Measurements from ENCODE around the gene GATAD2A.

GATAD2A gene

DNA sequence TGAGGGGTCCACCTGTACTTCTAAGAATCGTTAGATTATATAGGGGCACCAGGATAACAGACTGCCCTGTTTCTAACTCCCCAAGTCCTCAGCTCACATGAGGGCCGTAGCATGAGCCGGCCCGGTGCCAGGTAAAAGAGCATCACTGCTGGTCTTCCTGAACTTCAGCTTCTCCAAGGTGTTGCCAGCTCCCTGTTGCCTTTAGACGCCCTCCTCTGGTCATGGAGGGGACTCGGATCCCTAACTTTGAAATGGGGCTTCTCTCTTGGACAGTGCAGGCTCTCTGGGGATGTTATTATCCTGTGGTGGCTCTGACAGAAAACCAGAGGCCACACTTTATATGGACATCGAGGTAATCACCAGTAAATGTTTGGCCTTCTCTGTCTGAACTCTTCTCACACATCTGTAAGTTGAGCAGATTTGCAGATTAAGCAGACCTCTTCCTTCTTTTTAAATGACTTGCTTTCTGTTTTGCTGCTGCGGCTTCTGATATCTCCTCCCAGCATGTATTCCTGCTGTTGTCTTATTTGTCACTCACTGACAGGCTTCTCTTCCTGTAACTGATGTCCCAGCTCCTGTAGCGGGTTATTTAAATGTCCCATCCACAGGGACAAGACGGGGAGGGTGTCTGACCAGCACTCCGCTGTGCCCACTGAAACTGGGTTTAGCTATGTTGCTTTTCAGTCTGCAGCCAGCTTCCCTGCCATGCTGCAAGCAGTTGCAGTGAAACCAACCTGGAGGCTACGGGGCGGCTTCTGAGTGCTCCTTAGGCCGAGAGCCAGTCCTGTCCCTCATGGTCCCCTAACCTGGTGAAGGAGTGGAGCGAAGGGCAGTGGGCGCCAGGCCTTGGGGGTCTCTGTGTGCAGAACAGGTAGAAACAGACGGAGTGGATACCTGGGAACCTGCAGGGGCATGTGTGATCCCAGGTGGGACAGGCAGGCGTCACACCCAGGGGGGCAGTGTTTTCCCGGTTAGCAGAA, 70.7 kb downstream of the GATAD2A start:
- no peak for TF ChIP-seq FOXP2 (optimal IDR thresholded peaks at IDR 0.05; ENCODE audit: borderline replicate concordance, extremely low read depth, extremely low read length, insufficient read depth)
- no peak for TF ChIP-seq SIN3A (IDR thresholded peaks at IDR 0.05; ENCODE audit: borderline replicate concordance, insufficient read depth, low read length)
- TF ChIP-seq, protein P1, sequence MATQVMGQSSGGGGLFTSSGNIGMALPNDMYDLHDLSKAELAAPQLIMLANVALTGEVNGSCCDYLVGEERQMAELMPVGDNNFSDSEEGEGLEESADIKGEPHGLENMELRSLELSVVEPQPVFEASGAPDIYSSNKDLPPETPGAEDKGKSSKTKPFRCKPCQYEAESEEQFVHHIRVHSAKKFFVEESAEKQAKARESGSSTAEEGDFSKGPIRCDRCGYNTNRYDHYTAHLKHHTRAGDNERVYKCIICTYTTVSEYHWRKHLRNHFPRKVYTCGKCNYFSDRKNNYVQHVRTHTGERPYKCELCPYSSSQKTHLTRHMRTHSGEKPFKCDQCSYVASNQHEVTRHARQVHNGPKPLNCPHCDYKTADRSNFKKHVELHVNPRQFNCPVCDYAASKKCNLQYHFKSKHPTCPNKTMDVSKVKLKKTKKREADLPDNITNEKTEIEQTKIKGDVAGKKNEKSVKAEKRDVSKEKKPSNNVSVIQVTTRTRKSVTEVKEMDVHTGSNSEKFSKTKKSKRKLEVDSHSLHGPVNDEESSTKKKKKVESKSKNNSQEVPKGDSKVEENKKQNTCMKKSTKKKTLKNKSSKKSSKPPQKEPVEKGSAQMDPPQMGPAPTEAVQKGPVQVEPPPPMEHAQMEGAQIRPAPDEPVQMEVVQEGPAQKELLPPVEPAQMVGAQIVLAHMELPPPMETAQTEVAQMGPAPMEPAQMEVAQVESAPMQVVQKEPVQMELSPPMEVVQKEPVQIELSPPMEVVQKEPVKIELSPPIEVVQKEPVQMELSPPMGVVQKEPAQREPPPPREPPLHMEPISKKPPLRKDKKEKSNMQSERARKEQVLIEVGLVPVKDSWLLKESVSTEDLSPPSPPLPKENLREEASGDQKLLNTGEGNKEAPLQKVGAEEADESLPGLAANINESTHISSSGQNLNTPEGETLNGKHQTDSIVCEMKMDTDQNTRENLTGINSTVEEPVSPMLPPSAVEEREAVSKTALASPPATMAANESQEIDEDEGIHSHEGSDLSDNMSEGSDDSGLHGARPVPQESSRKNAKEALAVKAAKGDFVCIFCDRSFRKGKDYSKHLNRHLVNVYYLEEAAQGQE (IDR thresholded peaks at IDR 0.05; ENCODE audit: insufficient read depth in 1 of 2, low read depth in 2 of 2, low read length in 2 of 2): no peak
- no peak for TF ChIP-seq TAF1 (IDR thresholded peaks at IDR 0.05; ENCODE audit: borderline replicate concordance, insufficient read depth, low read length)

DNA sequence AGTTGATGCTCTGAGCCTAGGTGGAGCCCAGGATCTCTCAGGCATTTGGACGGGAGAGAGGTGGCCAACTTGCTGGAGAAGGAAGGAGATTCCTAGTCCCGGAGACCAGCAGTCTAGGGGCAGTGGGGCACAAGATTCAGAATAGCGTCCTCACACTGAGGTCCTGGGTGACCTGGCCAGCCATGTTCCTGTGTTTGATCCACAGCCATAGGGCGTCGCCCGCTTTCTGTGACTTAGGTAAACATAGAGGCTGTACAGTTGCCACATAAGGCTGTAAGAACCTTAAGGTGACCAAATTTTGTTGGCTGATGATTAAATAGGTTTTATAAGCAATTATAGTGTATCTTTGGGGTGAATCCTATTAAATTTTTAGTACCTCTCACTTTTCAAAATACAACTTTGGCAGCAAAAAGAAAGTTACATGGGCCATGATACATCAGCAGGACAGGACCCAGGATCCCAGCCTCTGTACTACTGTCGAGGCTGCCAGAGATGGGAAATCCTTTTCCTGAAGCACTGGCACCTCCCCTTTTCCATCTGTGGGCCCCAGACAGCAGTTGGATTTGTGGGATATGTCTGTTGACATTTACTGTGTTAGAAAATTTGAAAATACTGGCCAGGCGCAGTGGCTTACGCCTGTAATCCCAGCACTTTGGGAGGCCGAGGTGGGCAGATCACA, 72.4 kb downstream of the GATAD2A start:
- TF ChIP-seq FOXP2 (optimal IDR thresholded peaks at IDR 0.05; ENCODE audit: borderline replicate concordance, extremely low read depth, extremely low read length, insufficient read depth) (no peak), TAF1 (IDR thresholded peaks at IDR 0.05; ENCODE audit: borderline replicate concordance, insufficient read depth, low read length) (no peak), POLR2AphosphoS5 (IDR thresholded peaks at IDR 0.05; ENCODE audit: low read depth, low read length) (no peak), SIN3A (IDR thresholded peaks at IDR 0.05; ENCODE audit: borderline replicate concordance, insufficient read depth, low read length) (no peak)
- TF ChIP-seq, protein P1 (IDR thresholded peaks at IDR 0.05; ENCODE audit: insufficient read depth in 1 of 2, low read depth in 2 of 2, low read length in 2 of 2): no peak

DNA sequence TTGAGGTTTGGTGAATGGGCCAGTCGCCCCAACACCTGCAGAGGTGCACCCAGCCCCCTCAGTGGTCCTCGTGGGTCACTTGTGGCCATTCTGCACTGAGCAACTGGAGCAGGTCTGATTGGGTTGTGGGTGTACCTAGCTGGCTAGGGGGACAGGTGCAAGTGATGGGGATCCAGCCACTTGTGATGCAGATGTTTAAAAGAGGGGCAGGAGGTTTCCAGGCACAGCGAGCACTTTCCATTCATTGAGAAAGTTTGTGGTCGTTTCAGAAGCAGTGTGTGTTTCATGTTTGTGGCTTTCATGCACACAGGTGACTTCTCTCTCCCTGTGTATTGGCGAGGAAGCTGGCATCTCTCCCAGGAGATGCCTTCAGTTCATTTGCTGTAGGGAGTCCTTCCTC, 75.2 kb downstream of the GATAD2A start:
- no peak for TF ChIP-seq SIN3A (IDR thresholded peaks at IDR 0.05; ENCODE audit: borderline replicate concordance, insufficient read depth, low read length)
- TF ChIP-seq, protein P1 (IDR thresholded peaks at IDR 0.05; ENCODE audit: insufficient read depth in 1 of 2, low read depth in 2 of 2, low read length in 2 of 2): no peak

DNA sequence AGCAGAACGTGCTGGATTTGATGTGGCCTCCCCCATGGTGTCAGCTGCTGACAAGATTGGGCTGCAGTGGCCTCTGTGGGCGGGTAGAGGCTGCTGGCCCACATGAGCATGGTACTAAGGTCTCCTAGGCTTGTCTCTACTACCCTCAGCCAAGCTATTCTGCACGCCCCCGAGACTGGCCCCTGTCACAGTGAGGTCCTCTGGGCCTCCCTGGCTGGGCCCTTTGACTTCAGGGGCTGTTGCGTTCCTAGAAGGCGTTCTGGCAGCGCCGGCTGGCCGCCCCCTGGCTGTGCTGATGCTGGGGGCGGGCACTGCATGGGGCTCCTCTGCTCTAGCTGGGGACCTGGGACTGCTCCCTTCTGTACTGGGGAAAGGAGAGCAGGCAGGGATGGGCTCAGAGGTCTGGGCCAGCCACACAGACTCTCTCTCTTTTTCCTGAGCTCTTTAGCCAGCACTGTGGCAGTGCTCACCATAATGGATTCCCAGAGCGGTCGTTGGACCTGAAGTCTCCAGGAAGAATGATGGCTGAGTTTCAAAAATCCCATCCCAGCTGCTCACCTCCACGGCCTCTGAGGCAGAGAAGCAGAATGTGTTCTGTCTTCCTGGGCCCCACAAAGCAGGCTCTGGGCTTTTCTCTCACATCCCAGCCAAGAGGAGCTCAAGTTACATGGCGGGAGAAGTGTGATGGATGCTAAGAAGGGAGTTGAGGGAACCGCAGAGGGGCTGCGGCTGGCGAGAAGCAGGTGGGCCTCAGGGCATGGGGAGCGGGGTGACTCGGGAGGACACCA, 77.5 kb downstream of the GATAD2A start:
- TF ChIP-seq TAF1 (IDR thresholded peaks at IDR 0.05; ENCODE audit: borderline replicate concordance, insufficient read depth, low read length) (no peak), FOXP2 (optimal IDR thresholded peaks at IDR 0.05; ENCODE audit: borderline replicate concordance, extremely low read depth, extremely low read length, insufficient read depth) (no peak), SIN3A (IDR thresholded peaks at IDR 0.05; ENCODE audit: borderline replicate concordance, insufficient read depth, low read length) (no peak), POLR2AphosphoS5 (IDR thresholded peaks at IDR 0.05; ENCODE audit: low read depth, low read length) (no peak)
- TF ChIP-seq, protein P1 (IDR thresholded peaks at IDR 0.05; ENCODE audit: insufficient read depth in 1 of 2, low read depth in 2 of 2, low read length in 2 of 2): no peak
